Heart left ventricle (tissue), 16 donors: ENCODE results near the gene RACGAP1. TPM values are rescaled to one million over a fixed set of nuclear protein-coding genes. Genes with fewer than 3 reads are reported as not detected.
A peak's percentile ranks its signal among the peaks of the same experiment; 100 is the strongest.

Experiments used
- ATAC-seq, 4 donors: fragments of 200-7000 bp; cut with Tn5 transposase; one replicate each; pipeline ENCODE4 v1.9.1; 2020 to 2022; ENCODE audit warnings: moderate library complexity in 4 of 4, mild to moderate bottlenecking in 3 of 4, moderate number of reproducible peaks in 1 of 4
- DNase-seq, 5 donors: peaks; one replicate each; pipeline ENCODE4 v3.0.0-alpha.2; 2020
- H3K27ac ChIP-seq, 12 donors: fragments of 200-600 bp; sonication (generic) in 4 of 12; one replicate each; pipeline versions ENCODE4 v1.5.0 to v1.8.0; 2016 to 2022; ENCODE audit warnings: mild to moderate bottlenecking in 2 of 12
- H3K27me3 ChIP-seq, 9 donors: fragments of 200-600 bp; sonication (generic) in 2 of 9; one replicate each; pipeline versions ENCODE4 v1.5.1 to v1.8.0; 2016 to 2022; ENCODE audit warnings: mild to moderate bottlenecking in 3 of 9
- H3K36me3 ChIP-seq, 9 donors: fragments of 200-600 bp; sonication (generic) in 2 of 9; one replicate each; pipeline versions ENCODE4 v1.5.0 to v1.8.0; 2018 to 2022; ENCODE audit warnings: mild to moderate bottlenecking in 2 of 9
- H3K4me1 ChIP-seq, 12 donors: fragments of 200-600 bp; sonication (generic) in 4 of 12; one replicate each; pipeline versions ENCODE4 v1.5.0 to v1.8.0; 2016 to 2022; ENCODE audit warnings: mild to moderate bottlenecking in 3 of 12
- H3K4me3 ChIP-seq, 12 donors: fragments of 200-600 bp; sonication (generic) in 4 of 12; one replicate each; pipeline versions ENCODE4 v1.5.0 to v1.8.0; 2017 to 2022; ENCODE audit warnings: mild to moderate bottlenecking in 9 of 12, moderate library complexity in 4 of 12
- H3K9me3 ChIP-seq, 12 donors: fragments of 200-600 bp; sonication (generic) in 4 of 12; one replicate each; pipeline versions ENCODE4 v1.5.0 to v1.8.0; 2016 to 2022; ENCODE audit warnings: mild to moderate bottlenecking in 1 of 12
- CTCF ChIP-seq, 12 donors: fragments of 200-600 bp; sonication (generic) in 4 of 12; IDR thresholded peaks; one replicate each; pipeline versions ENCODE4 v1.5.0 to v1.8.0; 2018 to 2022; ENCODE audit warnings: antibody characterized with exemption in 12 of 12, mild to moderate bottlenecking in 5 of 12
- POLR2A ChIP-seq, 2 donors: fragments of 450-650 bp; IDR thresholded peaks; one replicate each; pipeline ENCODE4 v1.6.1; 2017; ENCODE audit warnings: antibody characterized with exemption in 2 of 2, mild to moderate bottlenecking in 2 of 2, moderate library complexity in 2 of 2
- WGBS, 4 donors: extraction: QIAGEN DNeasy Blood & Tissue Kit in 2 of 4; methylation state at CpG; one replicate each; pipeline versions ENCODE4 v1.1.5 to v1.1.7; 2013 to 2018; 5-methylcytosine and 5-hydroxymethylcytosine counted together
- intact Hi-C, 10 donors: fragments of 100-400 bp; cut with DNase I; formaldehyde crosslinking; loops; one replicate each; pipeline versions ENCODE4 v1.11.1 to v1.14.2; 2022
- polyA plus RNA-seq, 2 donors: library from polyadenylated mRNA; stranded (reverse); fragments of 200-250 nt; gene quantifications; one replicate each; pipeline ENCODE4 v1.2.3, GENCODE V29; 2013
- total RNA-seq, 9 donors: library from RNA; depleted of rRNA in 2 of 9; stranded (reverse); fragments of >200 nt in 2 of 9; fragmentation: NEBNext Ultra II Directional in 3 of 9; extraction: Animal tissue kit (Norgen Biotek cat#: 25700) in 3 of 9; gene quantifications; one replicate each; pipeline versions ENCODE4 v1.1.0 to v1.2.4, GENCODE V29; 2016 to 2023
- donor health status: ischemic (EF 13 %, LVEDD 7.1; RV severe dilation, severe dysfunction).
- donor health status: healthy with polysubstance abuse.
- donor health status: DM: no; HTN: yes; CAD: no.
- donor health status: DM: no; HTN: no; CAD: no.
- donor health status: ischemic (EF 25% LVEDD 6.9; RV normal size, moderate dysfunction).
- donor health status: ischemic (EF 25% LVEDD 5.7; RV mildly dilated, moderate dysfunction).
- donor health status: healthy.
- donor health status: DM: yes; HTN: yes; CAD: no.
- donor health status: ischemic (EF 35%, LVEDD 5.7; RV mildly dilated, moderate dysfunction).
- donor health status: nonischemic (EF 11% LVEDD 7.7; RV severe dilation, severe dysfunction).
- donor health status: DM: yes; HTN: yes; CAD: no.
- donor health status: PGD.
- donor health status: ischemic (EF 29% LVEDD 5.4; RV normal size, mild dysfunction).
- donor health status: nonischemic (EF 23%, LVEDD 6.1; RV moderate dilation, normal function).

RACGAP1 gene
- total and polyA plus RNA-seq, 11 donors, result 0.91 to 17.8 (median 5.2) TPM

DNA sequence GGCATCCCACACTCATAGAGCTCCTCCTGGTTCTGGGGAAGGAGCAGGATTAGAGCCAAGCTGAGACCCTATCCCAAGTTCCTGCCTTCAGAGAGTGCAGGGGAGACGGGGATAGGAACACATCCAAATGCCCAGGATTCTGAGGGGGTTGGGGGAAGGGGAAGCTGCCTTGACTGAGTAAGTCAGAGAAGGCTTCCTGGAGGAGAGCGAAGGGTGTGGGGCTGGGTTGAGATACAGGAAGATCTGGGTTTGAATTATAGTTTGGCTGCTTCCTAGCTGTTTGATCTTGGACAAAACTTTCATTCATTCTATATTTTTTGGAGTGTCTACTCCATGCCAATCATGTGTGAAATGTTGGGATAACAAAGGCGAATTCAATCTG, 82.8 kb downstream of the RACGAP1 start:
- ATAC-seq (no peak), DNase-seq (no peak)
- TF ChIP-seq POLR2A (IDR thresholded peaks at IDR 0.05) (no peak), CTCF (IDR thresholded peaks at IDR 0.05) (no peak)
- Histone ChIP-seq H3K4me1 (peaks cover 0 to 12% (median 5%) of the 10 kb centered on the region in 12 donors), H3K4me3 (no peak overlapping the region), H3K36me3 (no peaks in the 10 kb centered on the region), H3K27me3 (no peaks in the 10 kb centered on the region), H3K9me3 (no peaks in the 10 kb centered on the region), H3K27ac (no peak overlapping the region)
- intact Hi-C loops, result loop anchor here in 2 of 10 donors (5.0 to 10.0 kb wide), 2 partner anchors 68 to 75 kb away; no protein-coding TSS in a partner anchor
- 88 to 98% (median 97%) methylated on average over 3 of the region's 3 CpGs for WGBS, 4 donors

GRCh38 chr12:49941556-49942511, 83.5 kb downstream of the RACGAP1 start:
- ATAC-seq (no peak), DNase-seq (no peak)
- H3K27ac ChIP-seq, result no peak overlapping the region
- WGBS, 4 donors, result 84 to 90% (median 88%) methylated on average over 11 to 13 of the region's 13 CpGs
- H3K36me3 ChIP-seq, result no peaks in the 10 kb centered on the region
- H3K27me3 ChIP-seq, result no peaks in the 10 kb centered on the region
- TF ChIP-seq POLR2A (IDR thresholded peaks at IDR 0.05) (no peak), CTCF (IDR thresholded peaks at IDR 0.05) (no peak)
- intact Hi-C loops, result loop anchor here in 2 of 10 donors (5.0 to 10.0 kb wide), 2 partner anchors 67 to 75 kb away; no protein-coding TSS in a partner anchor
- no peak overlapping the region for H3K4me3 ChIP-seq
- no peaks in the 10 kb centered on the region for H3K9me3 ChIP-seq
- peaks cover 0 to 12% (median 5%) of the 10 kb centered on the region in 12 donors for H3K4me1 ChIP-seq

- intact Hi-C loops, result loop anchor here in 2 of 10 donors (5.0 to 10.0 kb wide), 2 partner anchors 65 to 72 kb away; no protein-coding TSS in a partner anchor
- H3K27ac ChIP-seq, result no peak overlapping the region
- peaks cover 0 to 3% (median 0%) of the 10 kb centered on the region in 9 donors for H3K27me3 ChIP-seq
- no peak overlapping the region for H3K4me3 ChIP-seq
- no peaks in the 10 kb centered on the region for H3K4me1 ChIP-seq
- H3K9me3 ChIP-seq, result no peaks in the 10 kb centered on the region
- DNase-seq, result no peak
- WGBS, 4 donors, result 91 to 100% (median 96%) methylated on average over 1 of the region's 1 CpG
- ATAC-seq, result peak in 1 of 4 donors; percentile 24
- TF ChIP-seq CTCF (IDR thresholded peaks at IDR 0.05) (no peak), POLR2A (IDR thresholded peaks at IDR 0.05) (no peak)
- no peaks in the 10 kb centered on the region for H3K36me3 ChIP-seq
Observed at GRCh38 chr12:49939707-49940106, 85.6 kb downstream of the RACGAP1 start.

- Histone ChIP-seq H3K4me1 (no peaks in the 10 kb centered on the region), H3K27me3 (peaks cover 0 to 3% (median 0%) of the 10 kb centered on the region in 9 donors), H3K9me3 (no peaks in the 10 kb centered on the region), H3K36me3 (no peaks in the 10 kb centered on the region), H3K4me3 (no peak overlapping the region), H3K27ac (no peak overlapping the region)
- ATAC-seq (no peak), DNase-seq (no peak)
- TF ChIP-seq POLR2A (IDR thresholded peaks at IDR 0.05) (no peak), CTCF (IDR thresholded peaks at IDR 0.05) (no peak)
- intact Hi-C loops, result no loop called here
Observed at GRCh38 chr12:49939307-49939706, 86.0 kb downstream of the RACGAP1 start.
